Central memory CD8-positive, alpha-beta T cell (primary cell): Measurements from ENCODE around the gene CLCN6.

Source experiments
- ATAC-seq: fragments of 150-1000 bp; cut with Tn5 transposase; replicated peaks from 2 replicates; pipeline ENCODE4 v1.10.0; 2022; ENCODE audit warnings: mild to moderate bottlenecking, moderate FRiP score, moderate number of reproducible peaks; ENCODE audit not compliant: poor library complexity, severe bottlenecking; ENCODE audit errors: extremely low read depth
- DNase-seq, 2 donors: peaks; one replicate each; pipeline ENCODE4 v3.0.0; 2021; ENCODE audit warnings: low spot score in 2 of 2
- H3K27ac Mint-ChIP-seq: one replicate; pipeline ENCODE4 v1.8.0; 2022; ENCODE audit warnings: low read depth, mild to moderate bottlenecking, moderate library complexity, mixed read lengths
- H3K27me3 Mint-ChIP-seq: one replicate; pipeline ENCODE4 v1.8.0; 2022; ENCODE audit warnings: mixed read lengths
- H3K36me3 Mint-ChIP-seq: one replicate; pipeline ENCODE4 v1.8.0; 2022; ENCODE audit warnings: mild to moderate bottlenecking, moderate library complexity, mixed read lengths; ENCODE audit not compliant: insufficient read depth
- H3K4me1 Mint-ChIP-seq: one replicate; pipeline ENCODE4 v1.8.0; 2022; ENCODE audit warnings: mixed read lengths
- H3K4me3 Mint-ChIP-seq: one replicate; pipeline ENCODE4 v1.8.0; 2022; ENCODE audit warnings: mild to moderate bottlenecking, moderate library complexity, mixed read lengths
- H3K9me3 Mint-ChIP-seq: one replicate; pipeline ENCODE4 v1.8.0; 2022; ENCODE audit warnings: mixed read lengths

The CLCN6 gene

DNA sequence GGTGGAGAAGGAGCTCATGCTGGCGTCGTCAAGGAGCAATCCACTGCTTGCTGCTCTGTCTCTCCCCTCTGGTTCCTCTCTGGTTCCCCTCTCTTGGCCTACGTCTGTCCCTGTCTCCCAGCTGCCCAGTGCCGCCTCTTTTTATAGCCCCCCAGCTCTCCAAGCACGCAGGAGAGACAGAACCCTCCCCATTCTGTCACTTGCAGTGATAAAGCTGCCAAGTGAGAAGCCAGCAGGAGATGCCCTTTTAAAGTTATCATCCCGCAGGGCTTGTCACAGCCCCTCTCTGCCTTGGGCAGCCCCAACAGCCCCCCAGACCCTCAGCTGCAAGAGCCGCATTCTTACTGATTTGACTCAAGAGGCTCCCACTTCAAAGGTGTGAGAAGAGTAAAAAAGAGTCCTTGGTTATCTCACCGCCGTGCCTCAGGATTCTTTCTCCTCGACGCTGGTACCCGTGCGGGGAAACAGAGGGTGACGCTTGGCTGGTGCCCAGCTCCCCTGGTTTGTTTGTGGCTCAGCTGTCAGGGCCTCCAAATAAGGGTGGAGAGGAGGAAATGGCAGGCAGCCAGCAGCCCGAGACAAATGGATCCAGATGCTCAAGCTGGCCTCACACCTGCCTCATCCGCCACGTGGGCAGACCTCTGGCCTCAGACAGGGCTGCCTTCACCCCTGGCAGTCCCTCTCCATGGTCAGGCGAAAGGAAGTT is 41.8 kb downstream of the CLCN6 start, which contains the start of gene NPPA:
TSS of gene NPPA (minus strand) at position 117 of the 706 bp plus-strand sequence. CDS start at position 18, 99 bp downstream.
- no peaks in the 10 kb centered on the region for H3K9me3 Mint-ChIP-seq
- H3K4me1 Mint-ChIP-seq, result peaks cover 4% of the 10 kb centered on the region
- no peak for ATAC-seq
- peaks cover 16% of the 10 kb centered on the region for H3K27me3 Mint-ChIP-seq
- DNase-seq, result no peak
- peaks cover 5% of the 10 kb centered on the region for H3K36me3 Mint-ChIP-seq
- H3K4me3 Mint-ChIP-seq, result no peak within 1 kb of the TSS
- peak within 1 kb of the TSS; percentile 55 for H3K27ac Mint-ChIP-seq

DNA sequence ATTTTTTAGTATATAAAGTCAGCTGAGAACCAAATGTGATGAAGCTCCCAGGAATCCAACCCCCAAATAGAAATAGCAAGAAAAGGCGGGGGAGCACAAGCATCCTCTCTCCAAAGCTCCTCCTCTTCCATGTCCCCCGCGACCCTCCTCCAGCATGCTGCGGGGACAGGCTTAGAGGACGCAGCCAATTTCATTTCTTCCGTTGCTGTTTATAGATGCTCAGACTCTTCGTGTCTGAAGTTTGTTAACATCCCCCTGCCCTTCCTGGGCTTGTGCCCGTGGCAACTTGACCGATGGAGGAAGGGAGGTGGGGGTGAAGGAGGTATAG is 42.3 kb downstream of the CLCN6 start:
- H3K4me1 Mint-ChIP-seq, result peaks cover 4% of the 10 kb centered on the region
- H3K36me3 Mint-ChIP-seq, result peaks cover 5% of the 10 kb centered on the region
- H3K9me3 Mint-ChIP-seq, result no peaks in the 10 kb centered on the region
- H3K4me3 Mint-ChIP-seq, result no peak overlapping the region
- H3K27ac Mint-ChIP-seq, result no peak overlapping the region
- peaks cover 21% of the 10 kb centered on the region for H3K27me3 Mint-ChIP-seq
- ATAC-seq (no peak), DNase-seq (no peak)

DNA sequence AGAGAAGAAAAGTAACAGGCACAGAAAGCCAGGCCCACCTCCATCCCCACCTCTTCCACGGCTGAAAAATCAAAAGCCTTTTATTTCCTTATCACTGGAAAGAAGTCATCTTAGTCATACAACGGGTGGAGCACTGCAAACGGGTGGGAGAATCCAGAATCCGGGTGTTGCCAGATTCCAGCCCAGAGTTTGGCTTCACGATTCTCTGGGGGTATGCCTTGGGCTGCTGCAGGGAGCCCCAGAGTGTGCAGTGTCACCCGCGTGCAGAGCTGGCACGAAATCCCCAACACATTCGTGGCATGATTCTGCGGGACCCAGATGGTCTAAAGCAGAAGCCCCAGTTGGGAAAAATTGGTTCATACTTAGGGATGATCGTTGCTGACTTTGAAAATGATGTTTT is 44.2 kb downstream of the CLCN6 start:
- Mint-ChIP-seq H3K27me3 (peaks cover 40% of the 10 kb centered on the region), H3K9me3 (no peaks in the 10 kb centered on the region), H3K27ac (no peak overlapping the region), H3K4me1 (peaks cover 4% of the 10 kb centered on the region), H3K36me3 (peaks cover 5% of the 10 kb centered on the region), H3K4me3 (no peak overlapping the region)
- no peak for DNase-seq
- no peak for ATAC-seq

DNA sequence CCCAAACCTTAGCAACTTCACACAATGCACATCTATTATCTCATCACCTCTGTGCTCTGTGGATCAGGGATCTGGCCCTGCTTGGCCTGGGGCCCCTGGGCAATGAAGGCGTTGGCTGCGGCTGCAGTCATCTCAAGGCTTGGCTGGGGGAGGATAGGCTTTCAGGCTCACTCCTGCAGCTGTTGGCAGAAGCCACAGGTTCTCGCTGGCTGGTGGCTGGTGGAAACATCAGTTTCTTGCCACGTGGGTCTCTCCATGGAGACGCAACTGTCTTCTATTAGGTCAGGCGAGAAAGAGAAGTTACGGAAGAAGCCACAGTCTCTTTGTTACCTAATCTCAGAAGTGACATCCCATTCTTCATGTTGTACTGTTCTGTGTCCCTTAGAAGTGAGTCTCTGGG is 45.2 kb downstream of the CLCN6 start:
- ATAC-seq, result no peak
- H3K27ac Mint-ChIP-seq, result no peak overlapping the region
- no peaks in the 10 kb centered on the region for H3K4me1 Mint-ChIP-seq
- DNase-seq, result no peak
- H3K9me3 Mint-ChIP-seq, result no peaks in the 10 kb centered on the region
- H3K27me3 Mint-ChIP-seq, result peaks cover 40% of the 10 kb centered on the region
- H3K36me3 Mint-ChIP-seq, result no peaks in the 10 kb centered on the region
- H3K4me3 Mint-ChIP-seq, result no peak overlapping the region

DNA sequence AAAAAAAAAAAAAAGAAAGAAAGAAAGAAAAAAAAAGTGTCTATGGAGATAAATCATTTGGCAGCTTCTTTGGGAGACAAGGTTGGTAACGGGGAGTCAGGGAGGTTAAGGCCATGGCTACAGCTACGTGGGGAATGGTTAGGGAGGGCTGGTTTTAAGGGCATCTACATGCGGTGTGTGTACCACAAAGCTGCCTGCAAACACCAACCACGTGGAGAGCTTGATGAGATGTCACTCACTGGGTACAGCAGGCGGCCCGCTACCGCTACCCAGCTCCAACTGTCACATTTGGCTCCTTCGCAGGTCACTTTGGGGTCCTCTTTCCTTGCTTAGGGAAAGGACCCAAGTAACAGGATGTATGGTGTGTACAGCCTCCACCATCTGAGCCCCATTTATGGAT is 48.5 kb downstream of the CLCN6 start:
- no peaks in the 10 kb centered on the region for H3K9me3 Mint-ChIP-seq
- ATAC-seq, result no peak
- no peak for DNase-seq
- no peak overlapping the region for H3K4me3 Mint-ChIP-seq
- H3K27me3 Mint-ChIP-seq, result peaks cover 59% of the 10 kb centered on the region
- H3K36me3 Mint-ChIP-seq, result no peaks in the 10 kb centered on the region
- no peak overlapping the region for H3K27ac Mint-ChIP-seq
- H3K4me1 Mint-ChIP-seq, result no peaks in the 10 kb centered on the region

DNA sequence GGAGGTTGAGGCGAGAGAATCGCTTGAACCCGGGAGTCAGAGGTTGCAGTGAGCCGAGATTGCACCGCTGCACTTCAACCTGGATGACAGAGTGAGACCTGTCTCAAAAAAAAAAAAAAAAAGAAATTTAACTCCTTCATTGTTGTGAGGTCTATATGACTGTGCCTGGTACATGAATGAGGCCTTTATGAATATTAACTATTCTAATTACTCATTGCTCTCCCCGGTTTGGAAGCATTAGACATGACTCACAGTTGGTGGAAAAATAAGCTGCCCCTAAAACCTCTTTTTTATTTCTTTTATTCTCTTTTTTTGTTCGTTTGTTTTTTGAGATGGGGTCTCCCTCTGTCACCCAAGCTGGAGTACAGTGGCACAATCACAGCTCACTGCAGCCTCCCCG is 49.4 kb downstream of the CLCN6 start:
- Mint-ChIP-seq H3K4me1 (no peaks in the 10 kb centered on the region), H3K9me3 (no peaks in the 10 kb centered on the region), H3K27me3 (peaks cover 68% of the 10 kb centered on the region)

DNA sequence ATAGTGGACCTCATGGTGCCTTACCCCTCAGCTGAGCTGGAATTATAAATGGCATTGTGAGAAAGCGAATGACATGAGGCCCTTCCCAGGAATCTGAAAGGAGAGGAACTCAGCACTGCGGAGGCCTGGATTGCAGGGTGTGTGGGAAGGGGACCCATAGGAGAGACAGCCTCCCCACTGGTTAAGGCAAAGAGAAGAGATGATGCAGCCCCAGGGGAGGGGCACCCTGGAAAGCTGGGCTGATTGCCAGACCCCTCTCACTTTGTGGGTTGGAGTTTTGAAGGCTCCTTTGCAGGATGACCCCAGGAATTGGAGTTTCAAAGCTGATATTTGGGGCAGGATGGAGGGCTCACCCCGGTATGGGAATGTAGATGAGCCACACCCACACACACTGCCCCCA is 50.7 kb downstream of the CLCN6 start:
- Mint-ChIP-seq H3K9me3 (no peaks in the 10 kb centered on the region), H3K36me3 (no peaks in the 10 kb centered on the region), H3K27ac (no peak overlapping the region), H3K4me1 (no peaks in the 10 kb centered on the region), H3K27me3 (peaks cover 72% of the 10 kb centered on the region), H3K4me3 (no peak overlapping the region)
- no peak for ATAC-seq
- DNase-seq, result no peak

More for the DNA sequence above, 49.4 kb downstream of the CLCN6 start:
- ATAC-seq (no peak), DNase-seq (no peak)
- H3K36me3 Mint-ChIP-seq, result no peaks in the 10 kb centered on the region
- H3K27ac Mint-ChIP-seq, result no peak overlapping the region
- no peak overlapping the region for H3K4me3 Mint-ChIP-seq

DNA sequence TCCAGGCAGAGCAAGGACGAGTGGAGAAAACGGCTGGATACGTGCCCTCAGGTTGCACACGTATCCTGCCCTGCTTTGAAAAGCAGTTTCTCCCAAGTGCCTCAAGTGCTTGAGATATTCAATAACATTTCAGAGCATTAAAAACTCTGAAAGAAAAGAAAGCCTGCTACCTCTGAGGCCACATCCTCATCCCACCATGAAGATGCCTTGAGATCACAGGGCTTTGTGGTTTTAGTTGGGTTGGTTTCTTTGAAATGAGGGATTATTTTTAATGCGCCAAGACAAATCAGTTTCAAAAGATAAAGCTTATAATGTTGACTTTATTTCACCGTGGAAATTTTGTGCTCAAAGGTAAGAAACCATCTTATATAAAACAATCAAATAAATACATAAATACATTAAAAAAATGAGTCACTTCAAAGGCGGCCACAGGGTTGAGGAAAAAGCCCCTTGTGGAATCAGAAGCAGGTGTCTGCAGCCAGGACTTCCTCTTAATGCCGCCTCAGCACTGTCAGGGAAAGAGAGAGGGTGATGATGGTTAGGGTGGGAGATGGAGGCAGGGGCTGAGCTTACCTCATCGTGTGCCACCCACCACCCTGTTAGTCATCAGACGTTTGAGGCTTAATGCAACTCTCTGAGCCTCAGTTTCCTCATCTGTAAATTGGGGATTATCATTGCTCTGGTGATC is 51.3 kb downstream of the CLCN6 start:
- H3K27me3 Mint-ChIP-seq, result peaks cover 76% of the 10 kb centered on the region
- H3K27ac Mint-ChIP-seq, result no peak overlapping the region
- H3K4me1 Mint-ChIP-seq, result no peaks in the 10 kb centered on the region
- H3K36me3 Mint-ChIP-seq, result no peaks in the 10 kb centered on the region
- H3K4me3 Mint-ChIP-seq, result no peak overlapping the region
- no peaks in the 10 kb centered on the region for H3K9me3 Mint-ChIP-seq
- DNase-seq (no peak), ATAC-seq (no peak)

DNA sequence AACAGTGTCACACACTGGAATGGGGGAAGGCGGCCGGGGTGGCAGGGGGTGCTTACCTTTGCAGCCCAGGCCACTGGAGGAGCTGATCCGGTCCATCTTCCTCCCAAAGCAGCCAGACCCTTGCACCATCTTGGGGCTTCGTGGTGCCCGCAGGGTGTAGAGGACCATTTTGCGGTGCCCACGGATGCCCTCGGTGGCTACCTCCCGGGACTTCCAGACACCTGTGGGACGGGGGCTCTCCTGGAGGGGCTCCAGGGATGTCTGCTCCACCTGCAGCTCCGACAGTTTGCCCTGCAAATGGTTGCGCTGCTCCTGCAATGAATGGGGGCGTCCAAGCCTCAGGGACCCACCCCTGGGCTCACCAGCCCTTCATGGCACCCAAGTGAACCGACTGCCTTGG is 52.2 kb downstream of the CLCN6 start:
- no peak for ATAC-seq
- Mint-ChIP-seq H3K27ac (peak overlapping the region; percentile 46), H3K9me3 (no peaks in the 10 kb centered on the region), H3K36me3 (no peaks in the 10 kb centered on the region), H3K4me1 (no peaks in the 10 kb centered on the region), H3K27me3 (peaks cover 76% of the 10 kb centered on the region), H3K4me3 (no peak overlapping the region)
- DNase-seq, result no peak

DNA sequence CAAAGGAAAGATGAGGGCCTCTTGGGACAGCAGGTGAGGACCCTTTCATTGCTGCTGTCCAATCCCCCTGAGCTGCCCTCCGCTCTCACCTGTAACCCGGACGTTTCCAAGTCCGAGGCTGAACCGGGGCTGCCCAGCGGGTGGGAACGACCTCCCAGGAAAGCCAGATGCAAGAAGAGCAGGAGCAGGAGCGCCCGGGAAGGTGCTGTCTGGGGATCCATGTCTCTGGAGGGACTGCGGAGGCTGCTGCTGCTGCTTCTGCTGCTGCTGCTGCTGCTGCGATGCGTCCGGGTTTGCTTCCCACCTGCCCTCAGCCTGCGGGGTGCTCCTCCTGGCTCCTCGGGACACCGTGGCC is 52.6 kb downstream of the CLCN6 start, which contains the start of gene NPPB:
TSS of gene NPPB (minus strand) at position 333 of the 355 bp plus-strand sequence. CDS start at position 221, 112 bp downstream.
- ATAC-seq (no peak), DNase-seq (no peak)
- peak within 1 kb of the TSS; percentile 46 for H3K27ac Mint-ChIP-seq
- H3K9me3 Mint-ChIP-seq, result no peaks in the 10 kb centered on the region
- H3K4me3 Mint-ChIP-seq, result no peak within 1 kb of the TSS
- H3K27me3 Mint-ChIP-seq, result peaks cover 74% of the 10 kb centered on the region
- no peaks in the 10 kb centered on the region for H3K36me3 Mint-ChIP-seq
- H3K4me1 Mint-ChIP-seq, result no peaks in the 10 kb centered on the region

DNA sequence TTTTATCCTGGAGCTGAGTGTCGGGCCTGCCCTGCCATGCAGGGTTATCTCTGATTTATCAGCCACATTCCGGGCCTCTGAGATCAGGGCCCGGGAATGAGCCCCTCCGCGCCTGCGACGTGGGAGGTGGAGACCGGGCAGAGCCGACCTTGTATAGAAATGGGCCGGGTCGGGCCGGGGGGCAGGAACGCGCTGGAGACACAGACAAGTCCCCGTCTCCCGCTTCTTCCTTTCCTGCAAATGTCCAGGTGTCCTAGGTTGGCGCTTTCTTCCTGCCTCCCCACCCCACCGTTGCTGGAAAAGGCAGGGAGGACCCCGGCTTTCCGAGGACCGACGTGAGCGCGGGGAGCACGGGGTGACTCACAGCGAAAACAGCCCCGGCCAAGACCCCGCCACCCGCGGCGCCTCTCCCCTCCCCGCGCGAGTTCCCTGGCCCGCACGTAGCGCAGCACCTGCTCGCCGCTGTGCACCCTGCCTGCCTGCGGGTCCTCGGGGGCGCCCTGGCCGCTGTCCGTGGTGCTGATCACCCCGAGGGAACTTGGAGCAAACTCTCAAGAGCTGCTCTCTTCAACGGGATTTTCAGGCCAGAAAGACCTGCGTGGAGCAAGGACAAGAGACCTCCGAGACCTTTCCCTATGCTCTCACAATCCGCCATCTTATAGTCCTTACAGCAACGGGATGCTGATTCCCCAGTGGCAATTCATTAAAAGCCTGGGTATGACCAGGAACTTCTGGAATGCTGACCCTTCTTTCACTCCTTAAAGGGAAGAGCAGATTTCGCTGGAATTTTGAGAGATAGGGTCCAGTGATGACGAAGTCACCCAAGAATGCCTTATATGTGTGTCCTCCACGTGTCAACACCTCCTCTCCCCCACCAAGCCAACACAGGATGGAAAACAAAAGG is 53.2 kb downstream of the CLCN6 start:
- no peaks in the 10 kb centered on the region for H3K36me3 Mint-ChIP-seq
- peak; percentile 80 for ATAC-seq
- no peak overlapping the region for H3K4me3 Mint-ChIP-seq
- peaks cover 73% of the 10 kb centered on the region for H3K27me3 Mint-ChIP-seq
- DNase-seq, result peak; percentile 57 to 61
- no peaks in the 10 kb centered on the region for H3K9me3 Mint-ChIP-seq
- peak overlapping the region; percentile 46 for H3K27ac Mint-ChIP-seq
- no peaks in the 10 kb centered on the region for H3K4me1 Mint-ChIP-seq

DNA sequence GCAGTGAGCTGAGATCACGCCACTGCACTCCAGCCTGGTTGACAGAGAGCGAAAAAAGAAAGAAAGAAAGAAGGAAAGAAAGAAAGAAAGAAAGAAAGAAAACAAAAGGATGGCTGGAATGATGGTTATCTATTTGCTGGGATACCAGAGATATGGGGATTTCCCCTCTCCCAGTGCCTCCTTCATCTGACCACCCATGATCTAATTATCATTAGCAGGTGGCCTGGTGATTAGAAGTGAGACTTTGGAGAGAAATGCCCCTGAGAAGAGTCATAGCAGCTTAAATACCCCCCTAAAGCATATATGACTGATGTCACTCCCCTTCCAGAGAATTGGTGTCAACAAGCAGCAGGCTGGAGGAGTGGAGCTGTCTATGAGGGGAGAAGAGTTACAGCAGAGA is 54.1 kb downstream of the CLCN6 start:
- Mint-ChIP-seq H3K9me3 (no peaks in the 10 kb centered on the region), H3K36me3 (no peaks in the 10 kb centered on the region), H3K27me3 (peaks cover 73% of the 10 kb centered on the region), H3K27ac (no peak overlapping the region), H3K4me3 (no peak overlapping the region), H3K4me1 (no peaks in the 10 kb centered on the region)
- no peak for ATAC-seq
- DNase-seq, result no peak
